ENCODE measurements around the gene TMEFF2.
"Not testable (repeated sequence)": the region's sequence is repeated elsewhere in the genome, so short reads cannot be mapped to it uniquely, and the experiment has no call there.

Gene TMEFF2

DNA sequence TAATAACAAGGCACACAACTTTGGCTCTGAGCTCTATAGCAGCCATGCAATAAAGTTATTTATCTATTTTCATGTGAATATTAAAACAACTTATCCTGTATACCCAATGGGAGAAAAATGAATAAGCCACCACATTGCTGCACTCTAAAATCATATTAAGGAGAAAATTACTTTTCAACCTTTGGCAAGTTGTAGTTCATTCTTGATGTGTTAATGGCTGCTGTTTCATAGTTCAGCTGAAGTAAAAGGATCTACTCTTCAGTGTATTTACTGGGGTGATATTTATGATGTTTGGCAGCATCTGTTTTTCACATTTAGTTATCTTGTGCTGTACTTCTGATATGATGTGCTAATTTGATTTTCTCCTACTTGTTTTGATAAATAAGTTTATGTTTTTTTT, 71.8 kb downstream of the TMEFF2 start:
- intact Hi-C loops (cut with DNase I; ENCODE audit: low total_unique reads): no loop called here
- H3K27me3 ChIP-seq: no peaks in the 10 kb centered on the region
- TF ChIP-seq, protein P1, sequence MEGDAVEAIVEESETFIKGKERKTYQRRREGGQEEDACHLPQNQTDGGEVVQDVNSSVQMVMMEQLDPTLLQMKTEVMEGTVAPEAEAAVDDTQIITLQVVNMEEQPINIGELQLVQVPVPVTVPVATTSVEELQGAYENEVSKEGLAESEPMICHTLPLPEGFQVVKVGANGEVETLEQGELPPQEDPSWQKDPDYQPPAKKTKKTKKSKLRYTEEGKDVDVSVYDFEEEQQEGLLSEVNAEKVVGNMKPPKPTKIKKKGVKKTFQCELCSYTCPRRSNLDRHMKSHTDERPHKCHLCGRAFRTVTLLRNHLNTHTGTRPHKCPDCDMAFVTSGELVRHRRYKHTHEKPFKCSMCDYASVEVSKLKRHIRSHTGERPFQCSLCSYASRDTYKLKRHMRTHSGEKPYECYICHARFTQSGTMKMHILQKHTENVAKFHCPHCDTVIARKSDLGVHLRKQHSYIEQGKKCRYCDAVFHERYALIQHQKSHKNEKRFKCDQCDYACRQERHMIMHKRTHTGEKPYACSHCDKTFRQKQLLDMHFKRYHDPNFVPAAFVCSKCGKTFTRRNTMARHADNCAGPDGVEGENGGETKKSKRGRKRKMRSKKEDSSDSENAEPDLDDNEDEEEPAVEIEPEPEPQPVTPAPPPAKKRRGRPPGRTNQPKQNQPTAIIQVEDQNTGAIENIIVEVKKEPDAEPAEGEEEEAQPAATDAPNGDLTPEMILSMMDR (IDR thresholded peaks at IDR 0.05): no peak
- H3K9me3 ChIP-seq: no peaks in the 10 kb centered on the region
- H3K4me3 ChIP-seq: no peak overlapping the region
- H3K4me1 ChIP-seq: peaks cover 0 to 15% (median 9%) of the 10 kb centered on the region in 4 donors
- no peak overlapping the region for H3K27ac ChIP-seq
- H3K36me3 ChIP-seq: no peaks in the 10 kb centered on the region
- no peak for DNase-seq

DNA sequence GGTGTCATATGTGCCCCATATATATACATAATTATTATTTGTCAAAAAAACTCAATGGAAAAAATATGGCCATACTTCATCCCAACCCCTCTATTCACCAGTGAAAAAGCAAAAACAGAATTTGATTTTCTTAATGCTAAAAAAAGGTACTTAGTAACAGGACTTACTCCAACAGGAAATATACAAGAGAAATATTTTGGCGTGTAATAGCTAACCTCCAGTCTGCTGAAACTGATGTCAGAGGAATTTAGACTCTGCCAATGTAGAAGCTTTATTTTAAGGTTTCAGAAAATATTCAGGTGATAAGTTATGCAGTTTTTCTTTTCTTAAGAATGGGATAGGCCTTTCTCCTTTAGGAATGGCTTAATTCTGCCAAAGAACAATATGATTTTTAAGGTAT, 72.6 kb downstream of the TMEFF2 start:
- no peaks in the 10 kb centered on the region for H3K27me3 ChIP-seq
- DNase-seq: no peak
- H3K4me1 ChIP-seq: peaks cover 0 to 15% (median 9%) of the 10 kb centered on the region in 4 donors
- no peak overlapping the region for H3K4me3 ChIP-seq
- H3K9me3 ChIP-seq: peaks cover 0 to 3% (median 3%) of the 10 kb centered on the region in 3 donors
- intact Hi-C loops (cut with DNase I; ENCODE audit: low total_unique reads): no loop called here
- TF ChIP-seq, protein P1 (IDR thresholded peaks at IDR 0.05): no peak
- no peak overlapping the region for H3K27ac ChIP-seq
- H3K36me3 ChIP-seq: no peaks in the 10 kb centered on the region

DNA sequence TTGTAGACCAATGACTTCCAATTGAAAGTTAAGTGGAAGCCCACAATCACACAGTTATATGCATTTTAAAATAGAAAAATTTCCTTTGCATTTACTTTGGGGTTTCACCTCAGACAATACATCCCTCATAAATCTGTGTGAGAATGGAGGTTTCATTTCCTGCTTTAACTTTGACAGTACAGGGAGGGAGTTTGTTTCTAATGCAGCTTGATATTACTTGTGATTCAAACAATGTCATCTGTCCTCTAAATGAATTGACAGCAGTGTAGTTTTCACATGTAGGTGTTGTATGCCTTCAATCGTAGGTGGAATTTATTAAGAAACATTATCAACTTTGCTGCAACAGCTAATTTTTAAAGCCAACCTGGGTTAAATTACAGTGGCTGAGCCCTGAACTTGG, 75.2 kb downstream of the TMEFF2 start:
- peaks cover 0 to 11% (median 7%) of the 10 kb centered on the region in 4 donors for H3K4me1 ChIP-seq
- TF ChIP-seq, protein P1 (IDR thresholded peaks at IDR 0.05): no peak
- H3K27ac ChIP-seq: no peak overlapping the region
- H3K36me3 ChIP-seq: no peaks in the 10 kb centered on the region
- intact Hi-C loops (cut with DNase I; ENCODE audit: low total_unique reads): no loop called here
- DNase-seq: no peak
- no peak overlapping the region for H3K4me3 ChIP-seq
- no peaks in the 10 kb centered on the region for H3K27me3 ChIP-seq
- peaks cover 0 to 3% (median 3%) of the 10 kb centered on the region in 3 donors for H3K9me3 ChIP-seq

DNA sequence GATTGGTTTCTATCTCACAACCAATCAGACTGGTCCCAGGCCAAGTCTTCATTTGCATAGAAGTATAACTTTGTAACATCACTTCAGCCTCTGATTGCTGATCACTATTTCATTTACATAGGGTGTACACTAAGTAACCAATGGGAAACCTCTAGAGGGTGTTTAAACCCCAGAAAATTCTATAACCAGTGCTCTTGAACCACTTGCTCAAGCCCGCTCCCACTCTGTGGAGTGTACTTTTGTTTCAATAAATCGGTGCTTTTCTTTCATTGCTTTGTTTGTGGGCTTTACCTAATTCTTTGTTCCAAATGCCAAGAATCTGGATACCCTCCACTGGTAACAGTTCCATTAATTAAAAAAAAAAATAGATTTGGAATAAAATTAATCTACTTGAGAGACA, 77.0 kb downstream of the TMEFF2 start:
- no peak for DNase-seq
- TF ChIP-seq, protein P1 (IDR thresholded peaks at IDR 0.05): no peak
- no peaks in the 10 kb centered on the region for H3K4me1 ChIP-seq
- H3K27ac ChIP-seq: no peak overlapping the region
- no peaks in the 10 kb centered on the region for H3K36me3 ChIP-seq
- intact Hi-C loops (cut with DNase I; ENCODE audit: low total_unique reads): no loop called here
- peaks cover 0 to 3% (median 3%) of the 10 kb centered on the region in 3 donors for H3K9me3 ChIP-seq
- H3K27me3 ChIP-seq: no peaks in the 10 kb centered on the region
- no peak overlapping the region for H3K4me3 ChIP-seq

DNA sequence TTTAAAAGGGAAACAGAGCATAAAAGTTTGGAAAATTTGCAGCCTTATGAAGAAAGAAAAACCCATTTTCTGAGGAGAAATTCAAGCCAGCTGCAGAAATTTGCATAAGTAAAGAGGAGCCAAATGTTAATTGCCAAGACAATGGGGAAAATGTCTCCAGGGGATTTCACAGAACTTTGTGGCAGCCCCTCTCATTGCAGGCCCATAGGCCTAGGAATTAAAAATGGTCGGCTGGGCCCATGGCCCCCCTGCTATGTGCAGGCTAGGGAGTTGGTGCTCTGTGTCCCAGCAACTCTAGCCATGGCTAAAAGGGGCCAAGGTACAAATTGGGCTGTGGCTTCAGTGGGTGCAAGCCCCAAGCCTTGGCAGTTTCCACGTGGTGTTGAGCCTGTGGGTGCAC, 83.2 kb downstream of the TMEFF2 start:
- H3K4me1 ChIP-seq; DNase-seq; intact Hi-C loops (cut with DNase I; ENCODE audit: low total_unique reads); H3K9me3 ChIP-seq; H3K27ac ChIP-seq; H3K4me3 ChIP-seq; H3K27me3 ChIP-seq; H3K36me3 ChIP-seq: not testable (repeated sequence)

DNA sequence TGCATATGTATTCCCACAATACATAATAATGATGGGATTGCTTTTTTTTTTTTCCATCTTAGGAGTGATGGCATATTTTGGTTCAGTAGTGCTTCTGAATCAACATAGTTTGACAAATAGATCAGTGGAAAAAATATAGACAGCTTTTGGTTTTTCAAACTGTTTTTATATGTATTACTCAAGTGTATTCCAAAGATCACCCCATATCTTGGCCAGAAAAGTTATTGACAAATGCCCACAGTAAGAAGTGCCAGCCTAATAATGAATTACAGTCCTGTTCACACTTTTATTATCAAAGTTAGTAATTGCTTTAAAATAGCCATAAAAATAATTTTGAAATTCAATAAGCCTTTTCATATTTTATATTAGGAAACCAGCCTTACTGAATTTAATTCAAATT, 95.0 kb downstream of the TMEFF2 start:
- Histone ChIP-seq H3K27ac (no peak overlapping the region), H3K4me3 (no peak overlapping the region), H3K9me3 (no peaks in the 10 kb centered on the region), H3K36me3 (no peaks in the 10 kb centered on the region), H3K27me3 (no peaks in the 10 kb centered on the region), H3K4me1 (no peaks in the 10 kb centered on the region)
- TF ChIP-seq, protein P1 (IDR thresholded peaks at IDR 0.05): no peak
- DNase-seq: no peak
- intact Hi-C loops (cut with DNase I; ENCODE audit: low total_unique reads): no loop called here

Data from tibial artery (tissue), 4 donors.